Activated CD4-positive, alpha-beta T cell treated with anti-CD3 and anti-CD28 coated beads, Interleukin-2, amount 50 U/mL, for 24 hours (primary cell): Measurements from ENCODE around the gene ABCA4.

Experiments used
- DNase-seq, 2 donors: peaks; one replicate each; pipeline ENCODE4 v3.0.0-alpha.2; 2020; ENCODE audit warnings: low read depth in 1 of 2, low spot score in 1 of 2

The ABCA4 gene

GRCh38 chr1:94104776-94105580 lies 16.0 kb downstream of the ABCA4 start:
- no peak for DNase-seq

GRCh38 chr1:94104127-94104684 lies 16.7 kb downstream of the ABCA4 start:
- DNase-seq, result no peak

GRCh38 chr1:94103608-94104007 lies 17.3 kb downstream of the ABCA4 start:
- no peak for DNase-seq

DNA sequence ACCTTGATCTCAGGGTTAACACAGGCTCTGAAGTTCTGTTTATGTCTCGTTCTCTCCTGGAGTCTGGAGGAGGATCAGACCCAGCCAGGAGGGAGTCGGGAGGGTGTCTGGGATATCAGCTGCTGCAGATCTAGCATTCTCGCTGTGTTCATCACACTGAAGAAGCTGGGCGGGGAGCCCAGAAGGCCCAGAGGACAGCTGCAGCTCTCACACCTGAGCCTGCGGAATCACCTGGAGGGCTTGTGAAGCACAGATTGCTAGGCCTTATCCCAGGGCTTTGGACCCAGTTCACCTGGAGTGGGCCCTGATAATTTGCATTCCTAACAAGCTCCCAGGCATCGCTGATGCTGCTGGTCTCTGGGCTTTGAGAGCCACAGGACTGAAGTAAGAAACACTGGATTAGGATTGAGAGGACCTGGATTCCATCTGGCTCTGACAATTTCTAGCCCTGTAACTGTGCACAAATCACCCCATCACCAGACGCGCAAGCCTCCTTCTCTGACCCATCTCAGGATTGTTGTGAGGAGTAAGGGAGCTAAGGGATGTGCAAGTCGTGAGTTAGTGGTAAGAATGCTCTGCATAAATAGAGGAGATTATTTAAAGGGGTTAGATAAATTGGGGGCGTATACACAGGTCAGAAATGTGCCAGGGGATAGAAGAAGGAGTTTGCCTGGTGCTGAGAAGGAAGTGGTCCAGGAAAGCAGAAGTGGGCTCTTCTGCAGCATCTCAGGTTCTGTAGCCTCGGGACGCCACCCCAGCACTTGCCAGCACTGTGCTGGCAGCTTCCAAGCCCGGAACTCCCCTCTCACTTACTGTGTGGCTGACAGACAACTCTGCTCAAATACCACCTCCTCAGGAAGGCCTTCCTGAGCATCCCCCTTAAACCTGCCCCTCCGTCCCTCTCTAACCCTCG lies 19.1 kb downstream of the ABCA4 start:
- DNase-seq, result no peak

- no peak for DNase-seq
Observed at GRCh38 chr1:94100785-94101612, 19.9 kb downstream of the ABCA4 start.

GRCh38 chr1:94100129-94100784 lies 20.7 kb downstream of the ABCA4 start:
- DNase-seq, result no peak

- no peak for DNase-seq
Observed at GRCh38 chr1:94099303-94099702, 21.6 kb downstream of the ABCA4 start.

DNA sequence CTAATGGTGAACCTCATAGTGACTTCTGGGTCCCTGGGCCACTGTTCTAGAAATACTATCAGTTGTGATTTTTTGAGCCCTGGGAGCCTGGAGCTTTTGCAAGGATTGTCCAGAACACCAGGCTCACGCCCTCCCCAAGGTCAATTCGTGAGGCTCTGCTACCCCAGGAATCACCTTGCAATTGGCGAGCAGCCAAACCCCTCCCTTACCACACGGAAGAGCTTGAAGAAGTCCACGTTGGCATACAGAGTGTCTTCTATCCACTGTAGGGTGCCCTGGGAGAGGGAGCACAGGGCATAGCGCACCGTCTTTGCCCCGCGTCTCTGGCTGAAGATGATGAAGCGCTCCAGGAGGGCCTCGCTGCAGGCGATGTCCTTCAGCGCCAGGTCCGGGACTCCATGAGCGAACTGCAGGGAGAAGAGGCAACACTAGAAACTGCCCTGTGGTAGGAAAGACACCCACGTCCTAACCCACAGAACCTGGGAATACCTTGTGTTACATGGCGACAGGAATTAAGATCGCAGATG lies 22.3 kb downstream of the ABCA4 start:
- DNase-seq, result no peak

DNA sequence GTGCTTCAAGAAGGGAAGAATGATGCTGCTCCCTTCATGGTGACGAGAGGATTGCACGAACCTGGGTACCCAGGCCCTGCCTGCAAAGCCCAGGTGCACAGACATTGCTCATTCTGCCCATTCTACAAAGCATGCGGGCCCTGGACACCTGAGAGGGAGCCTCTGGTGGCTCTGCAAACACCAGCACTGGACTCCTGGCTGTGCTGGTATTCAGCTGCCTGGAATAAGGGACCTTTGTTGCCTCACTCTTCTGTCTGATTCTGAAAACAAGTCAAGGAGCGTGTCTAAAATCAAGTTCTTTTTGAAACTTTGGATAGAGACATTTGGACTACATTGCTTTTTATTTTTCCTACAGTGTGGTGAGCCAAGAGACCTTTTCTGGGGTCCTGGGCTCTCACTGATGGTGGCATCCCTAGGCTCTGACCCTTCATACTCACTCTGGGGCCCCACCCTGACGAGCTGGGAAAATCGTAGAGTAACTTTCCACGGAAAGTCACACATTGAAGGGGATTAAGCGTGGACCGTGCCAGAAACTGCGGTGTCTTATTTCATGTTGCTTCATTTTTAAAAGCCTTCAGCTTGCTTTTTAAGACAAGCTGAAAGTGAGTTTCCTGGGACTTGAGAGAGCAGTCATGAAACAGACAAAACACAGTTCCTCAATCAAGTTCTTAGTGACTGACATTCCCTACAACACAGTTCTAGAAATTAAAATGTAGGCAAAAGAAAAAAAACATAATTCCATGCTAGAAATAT lies 24.0 kb downstream of the ABCA4 start:
- DNase-seq, result no peak

- no peak for DNase-seq
Observed at GRCh38 chr1:94095744-94096469, 25.0 kb downstream of the ABCA4 start.

DNA sequence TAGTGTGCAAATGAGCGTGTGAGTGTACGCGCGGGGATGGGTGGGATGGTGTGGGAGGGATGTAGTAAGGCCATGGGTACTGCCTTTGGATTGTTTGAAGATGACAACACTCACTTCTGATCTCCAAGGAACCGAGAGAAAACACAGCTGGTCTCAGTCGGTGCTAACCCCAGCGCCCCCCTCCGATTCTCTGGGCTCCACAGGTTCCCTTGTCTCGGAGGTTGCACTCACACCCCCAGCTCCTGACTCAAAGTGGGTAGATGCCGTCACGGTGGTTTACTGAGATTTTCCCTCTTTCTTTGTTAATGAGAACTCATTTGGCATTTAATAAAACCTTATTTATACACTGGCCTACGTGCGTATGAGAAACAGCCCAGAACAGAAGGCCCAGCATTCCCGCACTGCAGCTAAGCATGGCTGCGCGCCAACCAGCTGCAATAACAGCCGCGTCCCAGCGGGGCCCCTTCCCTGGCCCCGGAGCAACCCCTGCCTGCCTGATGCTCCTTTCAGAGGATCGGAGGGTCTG lies 25.8 kb downstream of the ABCA4 start:
- DNase-seq, result no peak

DNA sequence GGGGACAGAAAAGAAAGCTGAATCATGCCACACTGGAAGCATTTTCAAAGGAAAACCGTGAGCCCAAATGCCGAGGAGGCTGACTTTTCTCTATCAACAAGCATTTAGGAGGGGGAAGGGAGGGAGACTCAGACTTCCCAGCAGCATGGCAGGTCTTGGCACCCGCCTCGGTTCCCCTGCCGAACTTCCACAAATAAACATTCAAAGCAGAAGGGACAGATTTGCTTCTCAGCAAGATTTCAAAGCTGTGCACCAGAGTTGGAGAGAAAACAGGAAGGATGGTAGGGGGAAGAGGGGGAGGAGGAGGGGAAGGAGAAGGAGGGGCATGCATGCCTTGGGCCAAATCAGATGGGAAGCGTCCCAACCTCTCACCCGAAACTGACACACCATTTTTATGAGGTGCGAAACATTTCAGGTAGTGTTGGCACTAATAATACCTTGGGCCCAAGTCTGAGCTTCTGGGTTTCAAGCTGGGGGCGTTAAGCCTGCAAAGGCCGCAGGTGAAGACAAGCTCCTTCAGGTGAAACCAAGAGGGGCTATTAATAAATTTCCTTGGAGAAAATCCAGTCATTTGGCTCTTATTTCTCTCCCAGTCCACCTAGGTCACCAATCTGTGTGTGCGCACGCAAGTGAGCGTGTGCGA lies 26.4 kb downstream of the ABCA4 start:
- DNase-seq, result no peak

DNA sequence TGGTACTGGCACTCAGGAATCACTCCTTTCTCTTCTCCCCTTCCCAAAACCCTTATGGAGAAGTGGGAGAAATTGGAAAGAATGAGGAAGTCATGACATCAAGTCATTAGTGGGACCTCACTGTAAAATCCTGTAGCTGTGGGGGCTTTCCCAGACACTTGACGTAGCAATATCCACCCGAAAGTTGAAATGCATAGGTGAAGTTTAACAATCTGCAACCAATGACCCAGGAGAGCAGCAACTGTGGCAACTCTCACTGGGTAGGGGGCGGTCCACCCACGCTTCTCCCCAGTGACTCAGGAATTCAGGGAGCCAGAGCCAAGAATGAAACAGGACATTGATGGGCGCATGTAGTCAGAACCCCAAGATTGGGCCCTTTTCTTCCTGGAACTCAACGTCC lies 27.0 kb downstream of the ABCA4 start:
- DNase-seq, result no peak

DNA sequence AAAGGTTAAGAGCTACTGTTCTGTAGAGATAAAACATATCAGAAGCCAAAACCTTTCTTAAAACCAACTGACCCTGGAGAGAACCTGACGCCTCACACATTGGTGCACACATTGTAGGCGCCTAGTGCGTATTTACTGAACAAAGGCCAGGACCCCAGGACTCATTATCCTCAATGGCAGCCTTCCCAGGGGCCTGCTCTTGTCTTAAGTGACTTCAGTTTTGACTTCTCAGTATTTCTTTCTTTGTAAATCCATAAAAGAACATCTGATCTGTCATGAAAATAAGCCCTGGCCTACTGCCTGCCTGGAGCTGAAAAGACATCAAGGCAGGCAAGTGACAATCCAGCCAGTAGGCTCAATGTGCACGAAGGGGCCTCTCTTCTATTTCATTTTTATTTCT lies 27.6 kb downstream of the ABCA4 start:
- no peak for DNase-seq

- DNase-seq, result no peak
Observed at GRCh38 chr1:94092210-94092613, 28.7 kb downstream of the ABCA4 start.

GRCh38 chr1:94090761-94091160 lies 30.2 kb downstream of the ABCA4 start:
- no peak for DNase-seq

DNA sequence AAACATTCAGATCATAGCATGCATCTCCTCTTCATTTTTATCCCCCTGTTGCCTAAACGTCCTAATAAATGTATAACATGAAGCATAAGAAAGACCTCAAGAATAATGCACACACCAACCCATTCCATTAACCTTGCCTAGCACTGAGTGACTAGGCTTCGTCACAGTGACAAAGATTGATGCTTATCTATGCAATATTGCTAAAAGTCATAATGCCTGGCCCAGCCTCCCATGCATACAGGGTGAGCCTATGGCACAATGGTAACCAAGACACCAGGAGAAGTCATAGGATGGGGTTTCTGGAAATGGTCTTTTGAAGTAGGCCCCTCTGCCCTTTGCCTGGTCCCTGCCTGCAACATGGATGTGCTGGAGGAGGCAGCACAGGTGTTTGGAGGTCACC lies 33.8 kb downstream of the ABCA4 start:
- no peak for DNase-seq

DNA sequence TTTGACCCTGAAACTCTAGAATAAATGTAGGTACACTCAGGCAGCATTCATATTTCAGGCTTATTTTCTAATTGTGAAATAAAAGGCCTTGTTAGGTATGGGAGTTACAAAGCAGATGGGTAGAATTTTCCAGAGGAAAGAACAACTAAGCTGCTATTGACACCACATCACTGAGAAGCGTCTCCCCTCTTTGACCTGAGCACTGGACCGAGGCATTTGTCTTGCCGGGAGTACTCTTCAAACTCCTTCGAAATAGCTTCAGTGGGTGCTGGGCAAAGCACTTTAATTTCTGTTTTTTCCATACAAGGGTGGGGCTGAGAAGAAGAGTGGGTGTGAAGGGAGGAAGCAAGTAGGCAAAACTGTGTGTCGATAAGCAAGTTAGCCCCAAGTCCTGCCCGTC lies 36.4 kb downstream of the ABCA4 start:
- DNase-seq, result no peak
